NCI-H2171 treated with DMSO at 0.1 percent for 48 hours (cell line): Measurements from ENCODE around the gene RSBN1L.
"Not testable (repeated sequence)": the region's sequence is repeated elsewhere in the genome, so short reads cannot be mapped to it uniquely, and the experiment has no call there.

ENCODE experiments used
- DNase-seq: peaks from one replicate; lab custom pipeline; 2025; lab: John Stamatoyannopoulos, UW

The RSBN1L gene

GRCh38 chr7:77696057-77696642 lies at the start of gene RSBN1L:
Gene RSBN1L, plus strand, starts transcription at chr7:77696459. Its CDS starts 11 bp downstream, at chr7:77696470.
- DNase-seq = peak; percentile 98

- DNase-seq = no peak
Measured at GRCh38 chr7:77648742-77649338, 47.4 kb upstream of the RSBN1L start.

GRCh38 chr7:77649716-77650349 lies 46.4 kb upstream of the RSBN1L start:
- no peak for DNase-seq

- peak; percentile 38 for DNase-seq
Measured at GRCh38 chr7:77651575-77652162, 44.6 kb upstream of the RSBN1L start.

GRCh38 chr7:77652826-77653225 lies 43.4 kb upstream of the RSBN1L start:
- not testable (repeated sequence) for DNase-seq

GRCh38 chr7:77653572-77653971 lies 42.7 kb upstream of the RSBN1L start:
- peak; percentile 16 for DNase-seq

GRCh38 chr7:77655356-77655755 lies 40.9 kb upstream of the RSBN1L start:
- DNase-seq = no peak

GRCh38 chr7:77655836-77656455 lies 40.3 kb upstream of the RSBN1L start:
- DNase-seq = no peak

GRCh38 chr7:77657427-77658224 lies 38.6 kb upstream of the RSBN1L start:
- peak; percentile 69 for DNase-seq

- DNase-seq = no peak
Measured at GRCh38 chr7:77658928-77659327, 37.3 kb upstream of the RSBN1L start.

- no peak for DNase-seq
Measured at GRCh38 chr7:77661816-77662215, 34.4 kb upstream of the RSBN1L start.

GRCh38 chr7:77662869-77663268 lies 33.4 kb upstream of the RSBN1L start:
- DNase-seq = no peak

- DNase-seq = no peak
Measured at GRCh38 chr7:77664715-77665114, 31.5 kb upstream of the RSBN1L start.

GRCh38 chr7:77665161-77665560 lies 31.1 kb upstream of the RSBN1L start:
- DNase-seq = no peak

GRCh38 chr7:77667459-77668086 lies 28.7 kb upstream of the RSBN1L start:
- no peak for DNase-seq

GRCh38 chr7:77674878-77675277 lies 21.4 kb upstream of the RSBN1L start:
- no peak for DNase-seq

GRCh38 chr7:77679608-77680007 lies 16.7 kb upstream of the RSBN1L start:
- DNase-seq = no peak

- DNase-seq = no peak
Measured at GRCh38 chr7:77680266-77680665, 16.0 kb upstream of the RSBN1L start.

GRCh38 chr7:77684030-77684429 lies 12.2 kb upstream of the RSBN1L start:
- DNase-seq = no peak

- no peak for DNase-seq
Measured at GRCh38 chr7:77685233-77685632, 11.0 kb upstream of the RSBN1L start.

GRCh38 chr7:77687100-77687746 lies 9.0 kb upstream of the RSBN1L start:
- DNase-seq = no peak
